GM12878 (cell line): ENCODE measurements around the gene LDB3. TPM values are rescaled to one million over a fixed set of nuclear protein-coding genes. Genes with fewer than 3 reads are reported as not detected.

Source experiments
- ATAC-seq: fragments of 200-7000 bp; cut with Tn5 transposase; 3 replicates; pipeline ENCODE4 v1.9.1; 2020; ENCODE audit warnings: mild to moderate bottlenecking, moderate library complexity
- BruUV-seq: library from RNA; stranded (reverse); fragments of 400-500 nt; replicated peaks from 2 replicates; lab custom pipeline; 2021; lab: Mats Ljungman, UMichigan
- CTCF ChIA-PET: fragments of 300-600 bp; sonication (Branson Sonifier 250); formaldehyde crosslinking; extraction: SDS; loops from one replicate; lab custom pipeline; 2021; ENCODE audit warnings: inconsistent platforms; lab: Yijun Ruan, JAX
- POLR2A ChIA-PET: fragments of 350-600 bp; formaldehyde crosslinking; extraction: SDS; loops from one replicate; lab custom pipeline; 2021; ENCODE audit warnings: inconsistent platforms; lab: Charles Lee
- RAD21 ChIA-PET: fragments of 300-600 bp; sonication (Branson Sonifier 250); formaldehyde crosslinking; loops from one replicate; lab custom pipeline; 2023; ENCODE audit warnings: antibody characterized with exemption; ENCODE audit not compliant: unreplicated experiment; lab: Charles Lee
- SMC1A ChIA-PET: fragments of 300-600 bp; sonication (Branson Sonifier 250); formaldehyde crosslinking; loops from one replicate; lab custom pipeline; 2023; ENCODE audit not compliant: unreplicated experiment, uncharacterized antibody; lab: Charles Lee
- DNase-seq: peaks from one replicate; pipeline ENCODE4 v3.0.0-alpha.2; 2011; ENCODE audit warnings: low read depth, low spot score
- FAIRE-seq: peaks from 3 replicates; lab custom pipeline; 2011; peaks lifted over from hg19 to GRCh38; lab: Jason Lieb, UNC
- H2AFZ ChIP-seq: 2 replicates; pipeline ENCODE4 v1.6.0; 2011; ENCODE audit warnings: low read depth, low read length, control low read depth; ENCODE audit not compliant: control insufficient read depth
- H3K27ac ChIP-seq: 2 replicates; pipeline ENCODE4 v1.5.1; 2011; ENCODE audit warnings: control low read depth; ENCODE audit not compliant: control insufficient read depth, insufficient read depth
- H3K27me3 ChIP-seq, 2 experiments: replicated peaks in 1 of 2; 2 replicates each; pipeline versions ENCODE4 v1.6.0 to v1.6.1; 2011; ENCODE audit warnings: low read length in 1 of 2; ENCODE audit not compliant: control insufficient read depth in 2 of 2, insufficient read depth in 2 of 2
- H3K36me3 ChIP-seq, 2 experiments: 2 replicates each; pipeline ENCODE4 v1.5.1; 2011; ENCODE audit warnings: low read length in 1 of 2; ENCODE audit not compliant: control insufficient read depth in 2 of 2, insufficient read depth in 2 of 2
- H3K4me1 ChIP-seq: 2 replicates; pipeline ENCODE4 v1.6.1; 2011; ENCODE audit warnings: mild to moderate bottlenecking, low read length, moderate library complexity, mixed read lengths; ENCODE audit not compliant: control insufficient read depth, insufficient read depth
- H3K4me2 ChIP-seq: 2 replicates; pipeline ENCODE4 v1.6.0; 2011; ENCODE audit warnings: control low read depth; ENCODE audit not compliant: control insufficient read depth, insufficient read depth
- H3K4me3 ChIP-seq: fragments of 200-600 bp; sonication (generic); 2 replicates; pipeline ENCODE4 v1.5.1; 2016
- H3K79me2 ChIP-seq: 2 replicates; pipeline ENCODE4 v1.6.0; 2011; ENCODE audit warnings: low read length; ENCODE audit not compliant: control insufficient read depth, insufficient read depth
- H3K9ac ChIP-seq: 2 replicates; pipeline ENCODE4 v1.8.0; 2011; ENCODE audit warnings: low read length, control low read depth, mixed read lengths; ENCODE audit not compliant: control insufficient read depth, insufficient read depth
- H3K9me3 ChIP-seq: replicated peaks from 3 replicates; pipeline ENCODE4 v1.5.1; 2011; ENCODE audit warnings: mild to moderate bottlenecking, low read length; ENCODE audit not compliant: control insufficient read depth, insufficient read depth
- H4K20me1 ChIP-seq: 2 replicates; pipeline ENCODE4 v1.6.0; 2011; ENCODE audit not compliant: control insufficient read depth, insufficient read depth
- BMI1 ChIP-seq: fragments of 450-650 bp; IDR thresholded peaks from 2 replicates; pipeline ENCODE4 v1.6.1; 2016; ENCODE audit warnings: mild to moderate bottlenecking, moderate library complexity, borderline replicate concordance
- CHD1 ChIP-seq: IDR thresholded peaks from 2 replicates; pipeline ENCODE4 v1.6.1; 2012; ENCODE audit warnings: low read depth, low read length, improper control_type of control experiment
- CHD2 ChIP-seq: IDR thresholded peaks from 2 replicates; pipeline ENCODE4 v1.6.1; 2011; ENCODE audit warnings: low read depth, low read length, improper control_type of control experiment, borderline replicate concordance
- EP300 ChIP-seq, 2 experiments: fragments of 150-350 bp in 1 of 2; IDR thresholded peaks; 2 replicates each; pipeline ENCODE4 v1.6.1; 2011 to 2012; ENCODE audit warnings: low read depth in 2 of 2, low read length in 2 of 2, borderline replicate concordance in 1 of 2, improper control_type of control experiment in 1 of 2, inconsistent platforms in 1 of 2; ENCODE audit not compliant: control insufficient read depth in 1 of 2
- HCFC1 ChIP-seq: fragments of 150-350 bp; IDR thresholded peaks from 2 replicates; pipeline ENCODE4 v1.6.1; 2014; ENCODE audit warnings: low read length
- KLF5 ChIP-seq: fragments of 450-650 bp; IDR thresholded peaks from 2 replicates; pipeline ENCODE4 v1.6.1; 2014; ENCODE audit warnings: mild to moderate bottlenecking; ENCODE audit not compliant: partially characterized antibody
- NBN ChIP-seq: fragments of 450-650 bp; IDR thresholded peaks from 2 replicates; pipeline ENCODE4 v1.6.1; 2016
- NR2C2 ChIP-seq: IDR thresholded peaks from 2 replicates; pipeline ENCODE4 v1.6.1; 2011; ENCODE audit warnings: borderline replicate concordance, low read depth; ENCODE audit not compliant: control insufficient read depth, insufficient read length
- PML ChIP-seq: IDR thresholded peaks from 2 replicates; pipeline ENCODE4 v1.6.1; 2012; ENCODE audit warnings: low read length, inconsistent platforms
- SRF ChIP-seq, 2 experiments: IDR thresholded peaks; 2 replicates each; pipeline ENCODE4 v1.6.1; 2011; ENCODE audit warnings: low read depth in 2 of 2, low read length in 2 of 2, mild to moderate bottlenecking in 1 of 2, moderate library complexity in 1 of 2
- SUPT20H ChIP-seq: IDR thresholded peaks from 2 replicates; pipeline ENCODE4 v1.6.1; 2011; ENCODE audit warnings: low read depth, mild to moderate bottlenecking, low read length, moderate library complexity, borderline replicate concordance; ENCODE audit not compliant: control insufficient read depth
- ZBTB4 ChIP-seq: fragments of 450-650 bp; formaldehyde crosslinking; IDR thresholded peaks from 2 replicates; pipeline ENCODE4 v1.4.0; 2022; ENCODE audit warnings: mild to moderate bottlenecking, moderate library complexity
- WGBS: methylation state at CpG from one replicate; pipeline ENCODE4 v1.1.6; 2016; ENCODE audit warnings: low lambda C conversion rate; ENCODE audit not compliant: insufficient replicate concordance, insufficient coverage; ENCODE audit errors: missing lambda C conversion rate; 5-methylcytosine and 5-hydroxymethylcytosine counted together
- in situ Hi-C: fragments of 300-500 bp; cut with MboI; formaldehyde crosslinking; loops from 9 replicates; pipeline ENCODE4 v1.14.3; 2018; ENCODE audit warnings: mixed read lengths
- intact Hi-C: fragments of 100-400 bp; cut with micrococcal nuclease; formaldehyde crosslinking; loops from one replicate; pipeline ENCODE4 v1.14.2; 2022; ENCODE audit not compliant: unreplicated experiment
- polyA plus RNA-seq, 11 experiments: library from polyadenylated mRNA; depleted of rRNA in 4 of 11; unstranded in 6 of 11; stranded (reverse) in 5 of 11; fragments of >200 nt; fragmentation: Nextera tagmentation in 4 of 11; fragmentation: Illumina TruSeq in 1 of 11; extraction: Ambion mirVana in 4 of 11; extraction: Trizol in 1 of 11; gene quantifications; 1 replicate in 1 of 11; 2 replicates in 10 of 11; pipeline versions ENCODE4 v1.2.1 to v1.2.3, GENCODE V29; 2011 to 2016; ENCODE audit warnings: inconsistent platforms in 2 of 11, missing spikeins in 2 of 11, low read depth in 1 of 11
- total RNA-seq, 4 experiments: library from RNA; depleted of rRNA in 3 of 4; stranded (reverse); fragments of >200 nt in 3 of 4; fragmentation: Illumina TruSeq in 1 of 4; extraction: Trizol in 1 of 4; gene quantifications; 2 replicates each; pipeline versions ENCODE4 v1.2.1 to v1.2.3, GENCODE V29; 2013 to 2021
- TF ChIP-seq, protein P1 (sequence below): fragments of 450-650 bp; IDR thresholded peaks from 2 replicates; pipeline ENCODE4 v1.6.1; 2016; ENCODE audit warnings: mild to moderate bottlenecking
- TF ChIP-seq, protein P2 (sequence below): IDR thresholded peaks from 2 replicates; pipeline ENCODE4 v1.6.1; 2011; ENCODE audit warnings: low read depth, low read length, improper control_type of control experiment, borderline replicate concordance
- TF ChIP-seq, protein P3 (sequence below): fragments of 150-350 bp; IDR thresholded peaks from 2 replicates; pipeline ENCODE4 v1.6.1; 2016; ENCODE audit warnings: low read depth, low read length

LDB3 gene
- total and polyA plus RNA-seq, 10 of the 15 experiments (the other 5 are each of a cell fraction or from before 2014, with no cell fraction given), result 0.02 to 0.07 (median 0.04) TPM; not detected in 1

DNA sequence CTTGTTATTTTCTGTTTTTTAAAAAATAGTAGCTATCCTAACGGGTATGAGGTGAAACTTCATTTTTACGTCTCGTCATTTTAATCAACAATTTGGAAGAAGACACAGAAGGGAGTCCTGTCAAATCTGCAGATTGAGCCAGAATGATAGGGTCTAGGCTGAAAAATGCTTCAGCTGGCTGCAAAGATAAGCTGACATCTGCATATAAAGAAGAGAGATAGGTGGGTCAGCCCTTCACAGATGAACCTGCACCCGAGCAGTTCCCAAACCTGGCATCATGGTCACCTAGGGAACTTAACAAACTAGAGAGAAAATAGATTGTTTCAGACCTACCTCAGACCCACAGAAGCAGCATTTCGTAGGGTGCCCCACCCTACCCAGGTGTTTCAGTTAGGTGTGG, 52.9 kb downstream of the LDB3 start:
- ATAC-seq, result no peak
- Histone ChIP-seq H3K4me2 (no peak overlapping the region), H3K79me2 (no peaks in the 10 kb centered on the region), H3K27me3 (no peaks in the 10 kb centered on the region), H3K27ac (no peak overlapping the region), H4K20me1 (no peaks in the 10 kb centered on the region), H2AFZ (no peak overlapping the region), H3K4me1 (no peaks in the 10 kb centered on the region; the same call in 1 of the 2 replicates), H3K4me3 (no peak overlapping the region), H3K36me3 (no peaks in the 10 kb centered on the region), H3K9ac (no peak overlapping the region), H3K9me3 (no peaks in the 10 kb centered on the region)
- ChIA-PET POLR2A (interaction anchor here (1.3 kb wide), 1 partner anchor 13 kb away, joined by 4 read pairs; no protein-coding TSS in a partner anchor), RAD21 (no interaction called here), SMC1A (interaction anchor here (0.9 to 1.8 kb wide), 2 partner anchors 13 to 14 kb away, joined by 3 read pairs; no protein-coding TSS in a partner anchor), CTCF (no interaction called here)
- in situ Hi-C loops, result no loop called here
- 54% methylated on average over 5 of the region's 5 CpGs for WGBS
- BruUV-seq, result no TSS peak
- no peak for FAIRE-seq
- intact Hi-C loops, result no loop called here
- DNase-seq, result no peak
- TF ChIP-seq CHD2, result no peak
- no peak for TF ChIP-seq NR2C2
- no peak for TF ChIP-seq BMI1
- TF ChIP-seq, protein P1, sequence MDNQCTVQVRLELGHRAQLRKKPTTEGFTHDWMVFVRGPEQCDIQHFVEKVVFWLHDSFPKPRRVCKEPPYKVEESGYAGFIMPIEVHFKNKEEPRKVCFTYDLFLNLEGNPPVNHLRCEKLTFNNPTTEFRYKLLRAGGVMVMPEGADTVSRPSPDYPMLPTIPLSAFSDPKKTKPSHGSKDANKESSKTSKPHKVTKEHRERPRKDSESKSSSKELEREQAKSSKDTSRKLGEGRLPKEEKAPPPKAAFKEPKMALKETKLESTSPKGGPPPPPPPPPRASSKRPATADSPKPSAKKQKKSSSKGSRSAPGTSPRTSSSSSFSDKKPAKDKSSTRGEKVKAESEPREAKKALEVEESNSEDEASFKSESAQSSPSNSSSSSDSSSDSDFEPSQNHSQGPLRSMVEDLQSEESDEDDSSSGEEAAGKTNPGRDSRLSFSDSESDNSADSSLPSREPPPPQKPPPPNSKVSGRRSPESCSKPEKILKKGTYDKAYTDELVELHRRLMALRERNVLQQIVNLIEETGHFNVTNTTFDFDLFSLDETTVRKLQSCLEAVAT, result no peak
- no peak for TF ChIP-seq KLF5
- no peak for TF ChIP-seq SUPT20H
- TF ChIP-seq, protein P2, sequence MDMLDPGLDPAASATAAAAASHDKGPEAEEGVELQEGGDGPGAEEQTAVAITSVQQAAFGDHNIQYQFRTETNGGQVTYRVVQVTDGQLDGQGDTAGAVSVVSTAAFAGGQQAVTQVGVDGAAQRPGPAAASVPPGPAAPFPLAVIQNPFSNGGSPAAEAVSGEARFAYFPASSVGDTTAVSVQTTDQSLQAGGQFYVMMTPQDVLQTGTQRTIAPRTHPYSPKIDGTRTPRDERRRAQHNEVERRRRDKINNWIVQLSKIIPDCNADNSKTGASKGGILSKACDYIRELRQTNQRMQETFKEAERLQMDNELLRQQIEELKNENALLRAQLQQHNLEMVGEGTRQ, result no peak
- no peak for TF ChIP-seq ZBTB4 (CRISPR knock-in tag)
- TF ChIP-seq SRF (IDR thresholded peaks at IDR 0.05; ENCODE audit: low read depth in 2 of 2, low read length in 2 of 2), result no peak
- no peak for TF ChIP-seq CHD1
- TF ChIP-seq EP300 (IDR thresholded peaks at IDR 0.05; ENCODE audit: borderline replicate concordance in 1 of 2, control insufficient read depth in 1 of 2, low read depth in 2 of 2, low read length in 2 of 2), result no peak
- TF ChIP-seq, protein P3, sequence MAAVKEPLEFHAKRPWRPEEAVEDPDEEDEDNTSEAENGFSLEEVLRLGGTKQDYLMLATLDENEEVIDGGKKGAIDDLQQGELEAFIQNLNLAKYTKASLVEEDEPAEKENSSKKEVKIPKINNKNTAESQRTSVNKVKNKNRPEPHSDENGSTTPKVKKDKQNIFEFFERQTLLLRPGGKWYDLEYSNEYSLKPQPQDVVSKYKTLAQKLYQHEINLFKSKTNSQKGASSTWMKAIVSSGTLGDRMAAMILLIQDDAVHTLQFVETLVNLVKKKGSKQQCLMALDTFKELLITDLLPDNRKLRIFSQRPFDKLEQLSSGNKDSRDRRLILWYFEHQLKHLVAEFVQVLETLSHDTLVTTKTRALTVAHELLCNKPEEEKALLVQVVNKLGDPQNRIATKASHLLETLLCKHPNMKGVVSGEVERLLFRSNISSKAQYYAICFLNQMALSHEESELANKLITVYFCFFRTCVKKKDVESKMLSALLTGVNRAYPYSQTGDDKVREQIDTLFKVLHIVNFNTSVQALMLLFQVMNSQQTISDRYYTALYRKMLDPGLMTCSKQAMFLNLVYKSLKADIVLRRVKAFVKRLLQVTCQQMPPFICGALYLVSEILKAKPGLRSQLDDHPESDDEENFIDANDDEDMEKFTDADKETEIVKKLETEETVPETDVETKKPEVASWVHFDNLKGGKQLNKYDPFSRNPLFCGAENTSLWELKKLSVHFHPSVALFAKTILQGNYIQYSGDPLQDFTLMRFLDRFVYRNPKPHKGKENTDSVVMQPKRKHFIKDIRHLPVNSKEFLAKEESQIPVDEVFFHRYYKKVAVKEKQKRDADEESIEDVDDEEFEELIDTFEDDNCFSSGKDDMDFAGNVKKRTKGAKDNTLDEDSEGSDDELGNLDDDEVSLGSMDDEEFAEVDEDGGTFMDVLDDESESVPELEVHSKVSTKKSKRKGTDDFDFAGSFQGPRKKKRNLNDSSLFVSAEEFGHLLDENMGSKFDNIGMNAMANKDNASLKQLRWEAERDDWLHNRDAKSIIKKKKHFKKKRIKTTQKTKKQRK, result no peak
- no peak for TF ChIP-seq NBN
- TF ChIP-seq HCFC1, result no peak
- no peak for TF ChIP-seq PML
